Measurements from ENCODE around the gene ITGA3.

The ITGA3 gene

DNA sequence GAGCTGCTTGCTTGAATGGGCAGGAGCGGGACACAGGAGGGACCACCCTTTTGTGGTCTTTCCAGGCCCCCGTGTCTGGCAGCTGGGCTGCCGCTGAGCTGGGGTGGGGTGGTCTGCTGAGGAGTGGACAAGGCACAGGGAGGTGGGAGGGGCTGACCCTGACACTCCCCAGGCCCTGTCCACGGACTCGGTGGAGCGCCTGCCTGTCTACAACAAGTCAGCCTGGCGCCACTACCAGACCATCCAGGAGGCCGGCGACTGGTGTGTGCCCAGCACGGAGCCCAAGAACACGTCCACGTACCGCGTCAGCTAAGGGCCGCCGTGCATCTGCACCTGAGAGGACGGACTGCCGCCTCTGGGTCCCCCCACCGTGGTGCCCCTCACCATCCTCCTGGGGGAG is 53.9 kb downstream of the ITGA3 start:
- no peak for DNase-seq (ENCODE audit: low spot score)

GRCh38 chr17:50110591-50111349 is 54.9 kb downstream of the ITGA3 start:
- DNase-seq (ENCODE audit: low spot score), result peak; percentile 61

- DNase-seq (ENCODE audit: low spot score), result no peak
Measured at GRCh38 chr17:50111673-50112655, 56.1 kb downstream of the ITGA3 start.

DNA sequence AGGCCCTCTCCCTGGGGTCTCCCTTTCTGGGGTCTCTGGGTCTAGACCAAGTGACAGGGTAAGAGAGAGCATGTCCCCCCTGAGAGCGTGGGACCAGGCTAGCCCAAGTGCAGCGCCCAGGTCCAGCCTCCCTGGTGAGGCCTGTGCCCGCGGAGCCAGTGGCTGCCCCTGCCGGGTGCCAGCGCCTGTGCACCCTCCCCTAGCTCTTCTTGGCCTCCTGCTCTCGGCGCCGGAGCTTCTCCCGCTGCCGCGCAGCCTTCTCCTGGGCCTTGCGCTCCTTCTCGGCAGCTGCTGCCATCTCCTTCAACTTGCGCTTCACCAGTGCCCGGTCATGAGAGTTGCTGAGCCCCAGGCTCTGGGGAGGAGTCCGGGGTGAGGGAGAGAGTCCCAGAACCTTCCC is 56.8 kb downstream of the ITGA3 start:
- DNase-seq (ENCODE audit: low spot score), result no peak

DNA sequence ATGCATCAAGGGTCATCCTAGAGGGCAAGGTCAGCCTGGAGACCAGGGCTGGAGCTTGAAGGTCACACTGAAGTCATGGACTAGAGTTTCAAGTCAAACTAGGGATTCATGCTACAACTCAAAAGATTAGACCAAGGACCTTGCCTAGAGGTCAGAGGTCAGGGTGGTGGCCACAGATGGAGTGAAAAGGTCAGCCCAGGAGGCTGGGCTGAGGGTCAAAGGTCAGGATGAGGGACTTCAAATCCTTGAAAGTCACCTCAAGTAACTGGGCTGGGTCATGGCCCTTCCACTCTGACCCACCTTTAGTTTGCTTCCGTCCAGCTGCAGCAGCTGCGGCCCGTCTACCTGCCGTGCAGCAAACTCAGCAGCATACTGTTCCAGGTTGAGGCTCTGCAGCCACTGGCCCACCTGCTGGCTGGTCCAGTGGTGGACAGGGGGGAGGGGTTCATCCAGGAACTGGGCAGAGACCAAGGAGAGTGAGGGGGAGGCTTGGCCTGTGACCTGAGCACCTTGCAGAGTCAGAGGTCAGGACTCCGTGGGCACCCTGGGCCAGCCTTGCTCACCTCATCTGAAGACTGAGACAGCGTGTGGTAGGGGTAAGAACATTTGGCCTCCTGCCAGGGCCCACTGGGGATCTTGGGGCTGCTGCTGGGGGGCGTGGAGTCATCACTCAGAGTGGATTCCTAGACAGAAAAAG is 57.9 kb downstream of the ITGA3 start:
- DNase-seq (ENCODE audit: low spot score), result no peak

GRCh38 chr17:50114401-50114800 is 58.5 kb downstream of the ITGA3 start:
- no peak for DNase-seq (ENCODE audit: low spot score)

DNA sequence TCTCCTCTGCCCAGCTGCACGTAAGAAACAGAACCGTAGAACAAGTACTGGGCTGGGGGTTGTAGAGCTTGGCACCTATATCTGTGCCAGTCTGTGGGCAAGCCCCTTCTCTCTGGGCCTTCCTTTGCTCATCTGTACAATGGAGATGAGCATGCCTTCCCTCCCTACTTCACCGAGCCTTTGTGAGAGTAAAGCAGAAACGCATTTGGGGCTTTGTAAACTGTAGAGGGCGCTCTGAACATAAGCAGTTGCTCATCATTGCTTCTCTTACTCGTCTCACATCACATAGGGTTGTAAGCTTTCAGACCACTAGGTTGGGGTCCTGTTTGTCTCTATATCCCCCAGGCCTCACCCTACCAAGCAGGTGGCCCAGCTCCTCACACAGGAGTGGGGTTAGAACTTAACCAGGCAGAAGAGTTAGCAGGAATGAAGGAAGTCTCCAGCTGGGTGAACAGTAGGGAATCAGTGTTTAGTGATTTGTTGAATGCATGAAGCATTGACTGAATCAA is 59.0 kb downstream of the ITGA3 start:
- DNase-seq (ENCODE audit: low spot score), result peak; percentile 64

DNA sequence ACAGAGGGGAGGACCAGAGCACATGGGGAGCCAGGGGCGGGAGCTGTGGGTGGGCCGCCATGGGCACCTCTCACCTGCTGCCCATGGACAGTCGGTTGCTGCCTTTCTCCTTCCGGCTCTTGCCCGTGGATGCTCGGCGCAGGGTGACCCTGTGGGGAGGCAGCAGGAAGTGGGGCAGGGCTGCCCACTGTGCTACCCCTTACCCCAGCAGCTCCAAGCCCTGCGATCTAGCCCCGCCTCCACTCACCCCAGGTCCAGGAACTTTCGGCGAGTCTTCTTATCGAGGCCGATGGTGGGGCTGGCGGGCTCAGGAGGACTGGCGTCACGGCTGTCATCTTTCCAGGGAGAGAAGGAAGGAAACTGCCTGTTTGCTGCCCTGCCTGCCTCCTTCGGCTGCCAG is 59.8 kb downstream of the ITGA3 start:
- DNase-seq (ENCODE audit: low spot score), result no peak

DNA sequence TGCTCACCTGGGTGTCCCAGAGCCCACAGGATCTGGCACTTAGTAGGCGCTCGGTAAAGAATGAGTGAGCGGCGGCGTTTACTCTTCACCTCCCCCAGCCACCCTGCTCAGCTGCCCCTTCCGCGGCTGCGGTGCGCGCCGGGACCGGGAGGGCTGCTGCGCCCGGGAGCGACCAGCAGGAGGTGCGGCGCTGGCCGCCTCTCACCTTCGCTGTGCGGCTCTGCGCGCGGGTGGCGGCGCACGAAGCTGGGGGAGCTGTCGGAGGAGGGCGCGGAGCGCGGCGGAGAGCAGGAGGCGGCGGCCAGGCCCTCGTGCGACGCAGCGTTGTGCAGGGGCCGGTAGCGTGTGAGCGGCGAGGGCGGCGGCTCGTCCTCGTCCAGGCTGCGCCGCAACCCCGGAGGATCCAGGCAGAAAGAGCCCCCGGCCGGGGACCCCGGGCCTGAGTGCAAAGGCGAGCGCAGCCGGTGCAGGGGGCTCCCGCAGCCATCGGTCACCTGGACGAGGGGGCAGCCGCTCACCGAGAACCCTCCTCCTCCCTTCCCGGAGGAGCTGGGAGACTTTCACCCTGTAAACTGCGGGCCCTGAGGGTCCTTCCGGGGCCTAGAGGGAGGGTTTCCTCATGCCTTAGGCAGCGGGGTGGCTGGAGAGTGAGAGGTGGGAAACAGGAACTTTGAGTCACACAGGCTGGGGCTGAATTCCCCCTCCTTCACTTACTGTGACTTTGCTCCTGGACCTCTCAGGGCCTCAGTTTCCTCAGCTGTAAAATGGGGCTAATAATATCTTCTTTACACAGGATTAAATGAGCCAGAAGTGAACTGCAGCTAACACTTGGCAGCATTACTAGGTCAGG is 61.5 kb downstream of the ITGA3 start:
- DNase-seq (ENCODE audit: low spot score), result peak; percentile 80

DNA sequence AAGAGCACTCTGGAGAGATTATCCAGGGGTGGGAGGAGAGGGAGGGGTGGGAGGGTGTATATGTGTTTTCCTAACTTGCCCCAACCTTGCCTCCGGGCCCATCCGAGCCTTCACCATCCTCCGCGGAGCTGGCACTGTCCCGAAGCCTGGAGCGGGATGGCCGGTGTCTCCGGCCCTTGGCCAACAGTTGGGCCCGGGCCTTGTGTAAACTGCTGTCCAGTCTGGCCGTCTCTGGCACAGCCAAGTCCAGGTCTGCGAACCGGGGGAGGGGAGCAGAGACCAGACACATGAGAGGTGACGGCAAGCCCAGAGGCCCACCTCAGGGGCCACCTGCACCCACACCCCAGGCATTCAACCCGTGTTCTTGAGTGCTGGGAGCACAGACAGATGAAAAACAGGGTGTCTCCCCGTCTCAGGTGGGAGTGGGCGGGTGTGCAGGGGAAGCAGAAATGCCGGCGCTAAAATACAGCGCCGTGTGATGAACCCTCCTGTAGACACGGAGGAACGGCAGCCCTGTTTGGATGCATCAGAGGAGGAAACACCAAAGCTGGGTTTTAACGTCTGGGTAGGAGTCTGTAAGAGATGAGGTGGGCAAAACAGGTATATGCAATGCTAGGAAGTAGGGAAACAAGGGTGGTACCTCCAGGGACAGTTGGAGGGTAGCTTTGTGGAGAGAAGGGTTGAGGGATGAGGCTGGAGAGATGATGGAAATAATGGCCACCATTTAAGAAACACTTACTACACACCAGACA is 62.3 kb downstream of the ITGA3 start:
- DNase-seq (ENCODE audit: low spot score), result no peak

DNA sequence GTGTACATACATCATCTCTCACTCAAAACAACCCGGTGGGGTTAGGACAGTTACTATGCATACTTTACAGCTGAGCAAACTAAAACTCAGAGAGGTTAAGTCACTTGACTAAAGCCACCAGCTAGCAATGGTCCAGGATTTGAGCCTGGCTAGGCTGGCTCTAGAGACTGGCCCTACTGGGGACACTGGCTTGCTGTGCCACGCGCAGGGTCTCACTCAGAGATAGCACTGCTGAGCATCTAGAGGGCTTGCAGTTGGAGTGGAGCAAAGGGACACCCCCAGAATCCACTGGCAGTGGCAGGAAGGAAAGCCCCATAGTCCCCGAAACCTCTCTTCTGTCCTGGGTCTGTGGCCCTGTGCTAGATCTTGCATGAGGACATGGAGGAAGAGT is 62.9 kb downstream of the ITGA3 start:
- DNase-seq (ENCODE audit: low spot score), result no peak

DNA sequence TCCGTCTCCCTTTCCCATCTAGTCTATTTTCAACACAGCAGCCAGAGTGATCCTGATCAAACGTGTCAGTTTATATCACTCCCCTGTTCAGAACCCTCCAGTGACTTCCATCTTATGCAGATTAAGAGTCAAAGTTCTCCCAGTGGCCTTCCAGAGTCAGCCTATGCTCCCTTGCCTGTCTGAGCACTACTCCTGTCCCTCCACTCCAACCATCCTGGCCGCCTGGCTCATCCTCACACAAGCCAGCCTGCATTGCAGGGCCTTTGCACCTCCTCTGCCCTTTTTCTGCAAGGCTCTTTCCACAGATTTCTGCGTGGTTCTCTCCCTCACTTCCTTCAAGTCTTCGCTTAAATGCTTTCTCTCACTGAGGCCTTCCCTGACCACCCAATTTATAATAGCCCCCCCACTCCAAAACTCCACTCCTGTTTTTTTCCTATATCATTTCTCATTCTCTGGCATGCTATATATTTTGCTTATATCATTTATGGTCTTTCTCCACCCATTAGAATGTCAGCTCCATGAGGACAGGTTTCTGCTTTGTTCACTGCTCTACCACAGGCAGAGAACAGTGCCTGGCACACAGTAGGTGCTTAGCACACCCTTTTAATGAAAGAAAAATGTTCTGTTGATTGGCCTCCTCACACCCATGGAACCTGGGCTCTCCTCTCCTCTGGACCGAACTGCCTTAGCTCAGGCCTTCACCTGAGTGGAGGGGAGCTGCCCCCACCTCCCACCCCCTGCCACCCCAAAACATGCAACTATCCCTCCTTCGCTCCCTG is 64.8 kb downstream of the ITGA3 start:
- DNase-seq (ENCODE audit: low spot score), result no peak

GRCh38 chr17:50122945-50123344 is 67.0 kb downstream of the ITGA3 start:
- DNase-seq (ENCODE audit: low spot score), result no peak

DNA sequence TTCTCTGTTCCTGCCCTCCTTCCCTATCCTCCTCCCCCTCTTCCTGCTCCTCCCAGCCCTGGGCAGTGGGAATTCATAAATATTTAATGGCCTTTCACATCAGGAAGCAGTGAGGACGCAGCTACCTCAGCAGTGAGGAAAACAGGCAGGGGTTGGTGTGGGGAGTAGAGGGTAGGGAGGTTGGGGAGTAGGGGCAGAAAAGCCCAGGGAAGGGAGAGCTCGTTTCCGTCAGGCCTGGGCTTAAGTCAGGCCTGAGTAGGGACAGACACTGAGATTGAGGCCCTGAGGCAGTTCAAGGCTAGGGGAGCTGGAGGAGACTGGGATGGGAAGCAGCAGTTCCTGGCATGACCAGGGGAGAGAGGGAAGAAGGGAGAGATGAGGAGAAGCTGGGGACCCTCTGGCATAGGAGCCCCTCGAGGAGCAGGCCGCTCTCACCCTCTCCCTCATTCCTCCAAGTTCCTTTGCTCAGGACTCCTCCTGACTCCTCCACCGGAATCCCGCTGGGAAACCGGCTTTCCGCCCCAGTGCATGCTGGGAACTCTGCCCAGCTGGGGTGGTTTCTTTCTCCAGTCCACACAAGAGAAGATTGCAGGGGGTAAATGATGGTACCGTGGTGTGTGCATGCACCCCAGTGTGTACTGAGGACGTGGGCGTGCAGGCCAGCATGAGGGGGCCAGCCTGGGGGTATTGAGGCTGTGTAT is 67.9 kb downstream of the ITGA3 start:
- peak; percentile 65 for DNase-seq (ENCODE audit: low spot score)

DNA sequence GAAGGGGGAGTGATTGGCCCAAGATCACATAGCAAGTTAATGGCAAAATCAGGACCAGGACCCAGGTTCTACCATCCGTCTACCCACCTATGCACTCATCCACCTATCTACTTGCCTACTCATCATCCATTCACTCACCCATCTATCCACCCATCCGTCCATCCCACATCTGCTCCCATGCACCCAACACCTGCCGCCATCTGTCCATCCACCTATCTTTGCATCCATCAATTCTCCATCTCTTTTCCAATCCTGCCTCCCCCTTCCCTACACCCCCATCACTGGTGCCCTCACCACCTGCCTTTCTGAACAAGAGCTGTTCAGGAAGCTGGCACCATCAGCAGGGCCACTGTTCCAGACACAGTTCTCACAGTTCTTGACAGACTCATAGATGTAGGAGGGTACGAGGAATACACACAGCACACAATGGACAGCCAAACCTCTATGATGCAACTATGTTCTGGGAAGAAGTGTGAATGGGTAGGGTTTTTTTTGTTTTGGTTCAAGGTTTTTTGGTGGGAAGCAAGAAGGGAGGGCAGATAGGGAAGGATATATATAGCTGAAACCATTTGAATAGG is 69.6 kb downstream of the ITGA3 start:
- DNase-seq (ENCODE audit: low spot score), result no peak

- no peak for DNase-seq (ENCODE audit: low spot score)
Measured at GRCh38 chr17:50127697-50128361, 71.9 kb downstream of the ITGA3 start.

DNA sequence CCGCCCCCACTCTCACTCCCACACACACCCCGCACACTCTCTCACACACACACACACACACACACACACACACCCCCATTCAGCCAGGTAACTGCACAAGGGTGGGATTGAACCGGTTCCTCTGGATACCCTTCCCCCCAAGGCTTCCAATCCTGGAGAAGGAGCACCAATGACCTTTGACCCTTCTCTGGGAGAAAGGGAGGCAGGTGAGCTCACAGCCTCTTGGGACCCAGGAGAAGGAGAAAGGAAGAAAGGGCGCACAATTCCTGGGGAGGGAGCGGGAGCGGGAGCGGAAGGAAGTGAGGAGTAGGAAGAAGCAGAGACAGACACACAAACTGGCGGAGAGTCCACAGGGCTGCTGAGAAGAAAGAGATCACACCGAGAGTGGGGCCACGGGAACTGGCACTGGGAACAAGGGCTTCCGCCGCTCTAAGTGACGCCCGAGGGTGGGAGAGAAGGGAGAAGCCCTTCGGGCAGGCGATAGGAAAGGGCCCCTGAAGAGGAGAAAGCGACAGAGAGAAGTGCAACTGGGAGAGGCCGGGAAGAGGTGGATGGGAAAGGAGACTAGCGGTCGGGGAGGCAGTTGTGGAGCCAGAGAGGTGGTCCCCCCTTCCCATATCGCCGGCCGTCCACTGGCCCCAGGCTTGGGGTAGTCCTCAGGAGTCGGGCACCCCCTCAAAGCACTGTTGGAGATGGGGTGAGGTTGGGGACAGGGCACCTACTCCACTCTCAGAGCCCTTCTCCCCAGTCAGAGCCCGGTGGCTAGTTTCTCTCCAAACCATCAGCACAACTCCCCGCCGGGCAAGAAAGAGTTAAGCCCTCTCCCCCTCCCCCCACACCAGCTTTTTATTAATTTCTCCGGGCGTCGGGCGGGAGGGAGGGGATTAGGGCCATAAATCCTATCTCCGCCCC is 72.8 kb downstream of the ITGA3 start:
- DNase-seq (ENCODE audit: low spot score), result no peak

Measured in AG20443 (cell line).